CD1c-positive myeloid dendritic cell (primary cell): ENCODE data around the gene WFDC12.
A peak's percentile ranks its signal among the peaks of the same experiment; 100 is the strongest.

Experiments used
- DNase-seq: peaks from one replicate; pipeline ENCODE4 v3.0.0-alpha.2; 2016; ENCODE audit errors: extremely low spot score

WFDC12 gene

GRCh38 chr20:45091366-45091765, 32.9 kb downstream of the WFDC12 start:
- DNase-seq = no peak

DNA sequence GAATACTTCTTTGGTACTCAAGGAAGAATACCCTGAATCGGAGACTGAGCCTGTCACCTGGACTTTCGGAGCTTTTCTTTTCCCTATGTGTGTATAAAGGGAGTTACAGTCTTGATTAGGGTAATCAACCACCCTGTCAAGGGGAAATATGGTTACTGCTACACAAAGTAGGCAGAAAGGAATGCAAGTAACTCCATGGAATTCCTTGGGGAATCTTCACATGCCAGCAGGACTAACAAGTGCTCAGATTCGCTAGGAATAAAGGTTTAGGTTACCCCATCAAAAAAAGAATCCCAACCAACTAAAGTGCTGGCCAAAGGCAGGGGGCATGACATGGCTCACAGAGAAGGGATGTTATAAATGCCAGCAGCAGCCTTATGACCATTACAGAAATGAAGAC, 33.8 kb downstream of the WFDC12 start:
- no peak for DNase-seq

DNA sequence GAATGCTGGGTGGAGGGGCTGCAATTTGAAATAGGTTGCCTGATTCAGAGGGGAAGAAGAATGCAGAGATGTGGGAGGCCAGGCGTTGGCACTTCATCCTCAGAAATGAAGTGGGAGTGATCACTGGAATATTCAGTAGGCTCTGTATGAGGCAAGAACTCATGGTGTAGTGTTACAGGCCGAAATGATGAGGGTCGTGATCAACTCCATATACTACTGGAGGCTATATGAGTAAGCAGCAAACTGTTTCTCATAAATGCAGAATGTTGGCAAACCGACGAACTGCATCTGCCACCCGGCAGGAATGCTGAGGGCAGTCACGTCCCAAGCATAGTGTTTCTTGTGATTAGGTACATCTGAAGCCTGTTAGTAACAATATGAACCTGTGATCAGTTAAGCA, 36.0 kb downstream of the WFDC12 start:
- DNase-seq = no peak

- no peak for DNase-seq
Measured at GRCh38 chr20:45087814-45088213, 36.5 kb downstream of the WFDC12 start.

DNA sequence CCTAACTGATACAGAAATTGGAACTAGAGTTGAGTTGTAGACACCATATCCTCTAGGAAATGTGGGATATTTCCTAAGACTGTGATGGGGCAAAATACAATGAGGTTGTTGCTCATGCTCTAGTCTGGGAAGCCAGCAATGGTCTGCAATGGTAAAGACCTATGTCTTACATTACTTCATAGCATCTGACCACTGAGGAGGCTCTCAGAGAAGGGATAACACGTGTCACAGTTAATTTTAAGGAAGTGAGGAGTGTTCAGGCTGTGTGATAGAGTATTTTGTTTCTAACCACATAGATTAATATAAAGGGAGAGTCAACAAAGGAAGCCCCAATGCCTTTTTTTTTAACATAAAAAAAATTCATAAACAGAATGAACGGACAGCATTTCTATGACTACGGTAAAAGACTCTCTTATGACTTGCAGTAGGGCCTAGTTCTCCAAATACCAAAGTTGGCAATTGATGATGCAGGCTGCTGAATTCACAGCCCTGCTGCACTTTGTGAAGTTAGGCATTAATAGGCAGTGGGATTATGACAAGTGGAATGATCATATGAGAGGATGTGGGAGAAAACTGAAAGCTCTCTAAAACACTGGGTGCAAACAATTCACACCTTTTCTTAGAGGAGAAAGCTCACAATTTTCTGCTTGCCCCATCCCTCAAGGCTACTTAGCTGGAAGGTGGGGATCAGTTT, 37.0 kb downstream of the WFDC12 start:
- peak; percentile 38 for DNase-seq

DNA sequence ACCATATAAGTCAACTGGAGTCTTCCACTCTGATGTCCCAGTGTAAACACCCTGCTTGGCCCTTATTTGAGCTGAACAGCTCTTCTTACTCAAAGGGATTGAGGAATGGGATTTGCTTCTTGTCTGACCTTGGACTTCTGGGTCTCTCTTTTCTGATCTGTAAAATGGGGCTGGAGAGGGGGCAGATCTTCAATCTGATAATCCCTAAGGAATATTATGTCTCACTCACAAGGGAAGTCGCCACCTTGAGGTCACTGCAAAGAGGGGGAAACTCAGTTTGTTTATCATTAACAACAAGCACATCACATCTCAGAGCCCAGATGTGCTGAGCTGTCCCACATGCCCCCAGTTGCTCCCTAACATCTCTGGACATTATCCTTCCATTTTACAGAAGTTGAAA, 38.4 kb downstream of the WFDC12 start:
- DNase-seq = no peak

GRCh38 chr20:45085289-45085688, 39.0 kb downstream of the WFDC12 start:
- DNase-seq = no peak

DNA sequence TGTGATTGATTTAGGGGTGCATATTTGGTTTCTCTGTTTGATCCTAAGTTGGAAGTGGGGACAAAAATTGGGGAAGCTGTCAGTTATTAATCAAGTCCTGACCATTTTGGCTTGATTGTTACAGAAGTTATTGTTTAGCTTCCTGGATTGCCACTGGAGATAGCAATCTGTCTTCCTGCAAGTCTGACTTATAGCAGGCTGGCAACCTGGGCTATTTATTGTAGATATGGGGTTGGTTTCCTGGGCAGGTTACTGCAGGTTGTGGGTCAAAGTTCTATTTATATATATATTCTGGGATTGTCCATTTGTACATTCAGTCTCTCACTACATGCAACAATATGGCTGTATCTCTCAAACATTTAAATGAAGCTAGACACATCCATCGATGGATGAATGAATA, 41.1 kb downstream of the WFDC12 start:
- no peak for DNase-seq

DNA sequence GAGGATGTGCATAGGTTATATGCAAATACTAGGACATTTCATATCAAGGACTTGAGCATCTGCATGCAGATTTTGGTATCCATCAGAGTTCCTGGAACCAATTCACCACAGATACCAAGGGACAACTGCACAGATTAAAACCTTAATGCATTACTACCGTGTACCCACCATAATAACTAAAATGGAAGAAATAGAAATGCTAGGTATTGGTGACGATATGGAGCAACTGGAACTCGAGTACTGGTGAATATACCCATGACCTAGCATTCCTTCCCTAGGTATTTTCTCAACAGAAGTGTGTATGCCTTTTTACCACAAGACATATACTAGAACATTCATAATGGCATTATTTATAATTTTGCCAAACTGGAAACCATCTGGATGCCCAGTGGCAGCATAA, 41.8 kb downstream of the WFDC12 start:
- DNase-seq = no peak

GRCh38 chr20:45080867-45081624, 43.2 kb downstream of the WFDC12 start:
- no peak for DNase-seq

DNA sequence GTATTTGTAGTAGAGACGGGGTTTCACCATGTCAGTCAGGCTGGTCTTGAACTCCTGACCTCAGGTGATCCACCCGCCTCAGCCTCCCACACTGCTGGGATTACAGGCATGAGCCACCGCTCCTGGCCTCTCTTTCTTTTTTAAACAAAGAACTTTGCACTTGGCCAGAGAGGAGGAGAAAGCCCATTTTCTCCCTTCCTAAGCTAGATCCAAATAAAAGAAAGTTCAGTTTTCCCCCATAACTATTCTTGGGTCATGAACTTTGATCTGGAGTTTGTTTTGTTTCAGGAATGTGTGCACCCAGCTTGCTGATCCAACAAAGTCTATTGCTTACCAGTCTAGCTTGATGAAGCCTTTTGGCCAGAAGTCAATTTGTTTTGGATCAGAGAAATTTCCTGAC, 46.7 kb downstream of the WFDC12 start:
- no peak for DNase-seq
